ENCODE data around the gene LGSN.
"Not testable (repeated sequence)": the region's sequence is repeated elsewhere in the genome, so short reads cannot be mapped to it uniquely, and the experiment has no call there.

DNA sequence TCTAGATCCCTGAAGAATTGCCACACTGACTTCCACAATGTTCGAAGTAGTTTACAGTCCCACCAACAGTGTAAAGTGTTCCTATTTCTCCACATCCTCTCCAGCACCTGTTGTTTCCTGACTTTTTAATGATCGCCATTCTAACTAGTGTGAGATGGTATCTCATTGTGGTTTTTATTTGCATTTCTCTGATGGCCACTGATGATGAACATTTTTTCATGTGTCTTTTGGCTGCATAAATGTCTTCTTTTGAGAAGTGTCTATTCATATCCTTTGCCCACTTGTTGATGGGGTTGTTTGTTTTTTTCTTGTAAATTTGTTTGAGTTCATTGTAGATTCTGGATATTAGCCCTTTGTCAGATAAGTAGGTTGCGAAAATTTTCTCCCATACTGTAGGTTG lies 37.6 kb upstream of the LGSN start:
- TF ChIP-seq, protein P1, sequence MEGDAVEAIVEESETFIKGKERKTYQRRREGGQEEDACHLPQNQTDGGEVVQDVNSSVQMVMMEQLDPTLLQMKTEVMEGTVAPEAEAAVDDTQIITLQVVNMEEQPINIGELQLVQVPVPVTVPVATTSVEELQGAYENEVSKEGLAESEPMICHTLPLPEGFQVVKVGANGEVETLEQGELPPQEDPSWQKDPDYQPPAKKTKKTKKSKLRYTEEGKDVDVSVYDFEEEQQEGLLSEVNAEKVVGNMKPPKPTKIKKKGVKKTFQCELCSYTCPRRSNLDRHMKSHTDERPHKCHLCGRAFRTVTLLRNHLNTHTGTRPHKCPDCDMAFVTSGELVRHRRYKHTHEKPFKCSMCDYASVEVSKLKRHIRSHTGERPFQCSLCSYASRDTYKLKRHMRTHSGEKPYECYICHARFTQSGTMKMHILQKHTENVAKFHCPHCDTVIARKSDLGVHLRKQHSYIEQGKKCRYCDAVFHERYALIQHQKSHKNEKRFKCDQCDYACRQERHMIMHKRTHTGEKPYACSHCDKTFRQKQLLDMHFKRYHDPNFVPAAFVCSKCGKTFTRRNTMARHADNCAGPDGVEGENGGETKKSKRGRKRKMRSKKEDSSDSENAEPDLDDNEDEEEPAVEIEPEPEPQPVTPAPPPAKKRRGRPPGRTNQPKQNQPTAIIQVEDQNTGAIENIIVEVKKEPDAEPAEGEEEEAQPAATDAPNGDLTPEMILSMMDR (IDR thresholded peaks at IDR 0.05; ENCODE audit: low read depth, low read length, poor library complexity, severe bottlenecking), result not testable (repeated sequence)
- not testable (repeated sequence) for TF ChIP-seq EZH2phosphoT487 (IDR thresholded peaks at IDR 0.05; ENCODE audit: borderline replicate concordance, low read length)
